Panc1 (cell line): ENCODE data around the gene ADPRH. TPM values are rescaled to one million over a fixed set of nuclear protein-coding genes. Genes with fewer than 3 reads are reported as not detected.

Source experiments
- ATAC-seq: fragments of 200-7000 bp; cut with Tn5 transposase; 2 replicates; pipeline ENCODE4 v1.9.1; 2020; ENCODE audit warnings: mild to moderate bottlenecking, moderate library complexity
- BruUV-seq: library from RNA; stranded (reverse); fragments of 400-500 nt; replicated peaks from 2 replicates; lab custom pipeline; 2021; lab: Mats Ljungman, UMichigan
- CTCF ChIA-PET: fragments of 300-600 bp; sonication (Branson Sonifier 250); formaldehyde crosslinking; loops from one replicate; lab custom pipeline; 2022; ENCODE audit warnings: antibody characterized with exemption; lab: Charles Lee
- POLR2A ChIA-PET: fragments of 300-600 bp; sonication (Branson Sonifier 250); formaldehyde crosslinking; loops from one replicate; lab custom pipeline; 2022; ENCODE audit warnings: antibody characterized with exemption; lab: Charles Lee
- DNase-seq: peaks from one replicate; pipeline ENCODE4 v3.0.0-alpha.2; 2010; ENCODE audit warnings: low read depth, low spot score
- H3K27ac ChIP-seq: 2 replicates; pipeline ENCODE4 v1.5.1; 2011; ENCODE audit warnings: mild to moderate bottlenecking, low read length, inconsistent platforms
- H3K27me3 ChIP-seq: fragments of 200-500 bp; sonication (Bioruptor generic); 2 replicates; pipeline ENCODE4 v1.6.0; 2014; ENCODE audit warnings: low read length, inconsistent platforms; ENCODE audit not compliant: control insufficient read depth, insufficient read depth
- H3K36me3 ChIP-seq: fragments of 200-500 bp; sonication (Bioruptor generic); 2 replicates; pipeline ENCODE4 v1.5.1; 2014; ENCODE audit warnings: inconsistent platforms, mild to moderate bottlenecking, low read length, moderate library complexity; ENCODE audit not compliant: control insufficient read depth, insufficient read depth
- H3K4me1 ChIP-seq: 2 replicates; pipeline ENCODE4 v1.5.1; 2011; ENCODE audit warnings: inconsistent platforms, mild to moderate bottlenecking, low read length, moderate library complexity; ENCODE audit not compliant: control insufficient read depth, insufficient read depth
- H3K4me3 ChIP-seq, 2 experiments: 2 replicates each; pipeline ENCODE4 v1.5.1; 2011 to 2012; ENCODE audit warnings: low read depth in 2 of 2, low read length in 2 of 2, mild to moderate bottlenecking in 2 of 2, inconsistent platforms in 1 of 2, moderate library complexity in 1 of 2
- H3K9me3 ChIP-seq: fragments of 200-500 bp; sonication (Bioruptor generic); 2 replicates; pipeline ENCODE4 v1.5.1; 2014; ENCODE audit warnings: low read depth, mild to moderate bottlenecking, inconsistent platforms, low read length, moderate library complexity; ENCODE audit not compliant: control insufficient read depth, insufficient read depth
- POLR2AphosphoS5 ChIP-seq: IDR thresholded peaks from 2 replicates; pipeline ENCODE4 v1.6.1; 2012; ENCODE audit warnings: mild to moderate bottlenecking, low read depth, low read length, moderate library complexity
- SIN3A ChIP-seq: IDR thresholded peaks from 2 replicates; pipeline ENCODE4 v1.6.1; 2012; ENCODE audit warnings: low read depth, mild to moderate bottlenecking, low read length, moderate library complexity, borderline replicate concordance; ENCODE audit not compliant: insufficient read depth
- TCF7L2 ChIP-seq: IDR thresholded peaks from 2 replicates; pipeline ENCODE4 v1.6.1; 2011; ENCODE audit warnings: mild to moderate bottlenecking, low read depth, low read length, inconsistent platforms
- in situ Hi-C: cut with HindIII; loops from 2 replicates; pipeline ENCODE4 v1.10.0; 2016; ENCODE audit warnings: low sequenced_read_pairs, low pct_unique_long_range_greater_than_20kb
- intact Hi-C: fragments of 100-400 bp; cut with micrococcal nuclease; formaldehyde crosslinking; loops from one replicate; pipeline ENCODE4 v1.10.0; 2022; ENCODE audit not compliant: unreplicated experiment
- total RNA-seq: library from RNA; stranded (reverse); gene quantifications from one replicate; pipeline ENCODE4 v1.2.1, GENCODE V29; 2021; ENCODE audit not compliant: unreplicated experiment
- TF ChIP-seq, protein P1 (sequence below): fragments of 450-650 bp; IDR thresholded peaks from 2 replicates; pipeline ENCODE4 v1.5.1; 2017; ENCODE audit warnings: mild to moderate bottlenecking
- TF ChIP-seq, protein P2 (sequence below), 2 experiments: IDR thresholded peaks; 2 replicates each; pipeline ENCODE4 v1.6.1; 2011 to 2012; ENCODE audit warnings: low read depth in 2 of 2, control low read depth in 1 of 2, low read length in 1 of 2, mild to moderate bottlenecking in 1 of 2, moderate library complexity in 1 of 2; ENCODE audit not compliant: insufficient read depth in 1 of 2

Gene ADPRH
- total RNA-seq, 1 experiment from 2014 or later: 7.8 TPM

- Histone ChIP-seq H3K4me1 (no peaks in the 10 kb centered on the region), H3K27ac (no peak overlapping the region), H3K4me3 (no peak overlapping the region), H3K27me3 (no peaks in the 10 kb centered on the region), H3K9me3 (no peaks in the 10 kb centered on the region), H3K36me3 (no peaks in the 10 kb centered on the region)
- TF ChIP-seq TCF7L2 (no peak), SIN3A (no peak), POLR2AphosphoS5 (no peak)
- TF ChIP-seq, protein P1, sequence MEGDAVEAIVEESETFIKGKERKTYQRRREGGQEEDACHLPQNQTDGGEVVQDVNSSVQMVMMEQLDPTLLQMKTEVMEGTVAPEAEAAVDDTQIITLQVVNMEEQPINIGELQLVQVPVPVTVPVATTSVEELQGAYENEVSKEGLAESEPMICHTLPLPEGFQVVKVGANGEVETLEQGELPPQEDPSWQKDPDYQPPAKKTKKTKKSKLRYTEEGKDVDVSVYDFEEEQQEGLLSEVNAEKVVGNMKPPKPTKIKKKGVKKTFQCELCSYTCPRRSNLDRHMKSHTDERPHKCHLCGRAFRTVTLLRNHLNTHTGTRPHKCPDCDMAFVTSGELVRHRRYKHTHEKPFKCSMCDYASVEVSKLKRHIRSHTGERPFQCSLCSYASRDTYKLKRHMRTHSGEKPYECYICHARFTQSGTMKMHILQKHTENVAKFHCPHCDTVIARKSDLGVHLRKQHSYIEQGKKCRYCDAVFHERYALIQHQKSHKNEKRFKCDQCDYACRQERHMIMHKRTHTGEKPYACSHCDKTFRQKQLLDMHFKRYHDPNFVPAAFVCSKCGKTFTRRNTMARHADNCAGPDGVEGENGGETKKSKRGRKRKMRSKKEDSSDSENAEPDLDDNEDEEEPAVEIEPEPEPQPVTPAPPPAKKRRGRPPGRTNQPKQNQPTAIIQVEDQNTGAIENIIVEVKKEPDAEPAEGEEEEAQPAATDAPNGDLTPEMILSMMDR: no peak
- TF ChIP-seq, protein P2, sequence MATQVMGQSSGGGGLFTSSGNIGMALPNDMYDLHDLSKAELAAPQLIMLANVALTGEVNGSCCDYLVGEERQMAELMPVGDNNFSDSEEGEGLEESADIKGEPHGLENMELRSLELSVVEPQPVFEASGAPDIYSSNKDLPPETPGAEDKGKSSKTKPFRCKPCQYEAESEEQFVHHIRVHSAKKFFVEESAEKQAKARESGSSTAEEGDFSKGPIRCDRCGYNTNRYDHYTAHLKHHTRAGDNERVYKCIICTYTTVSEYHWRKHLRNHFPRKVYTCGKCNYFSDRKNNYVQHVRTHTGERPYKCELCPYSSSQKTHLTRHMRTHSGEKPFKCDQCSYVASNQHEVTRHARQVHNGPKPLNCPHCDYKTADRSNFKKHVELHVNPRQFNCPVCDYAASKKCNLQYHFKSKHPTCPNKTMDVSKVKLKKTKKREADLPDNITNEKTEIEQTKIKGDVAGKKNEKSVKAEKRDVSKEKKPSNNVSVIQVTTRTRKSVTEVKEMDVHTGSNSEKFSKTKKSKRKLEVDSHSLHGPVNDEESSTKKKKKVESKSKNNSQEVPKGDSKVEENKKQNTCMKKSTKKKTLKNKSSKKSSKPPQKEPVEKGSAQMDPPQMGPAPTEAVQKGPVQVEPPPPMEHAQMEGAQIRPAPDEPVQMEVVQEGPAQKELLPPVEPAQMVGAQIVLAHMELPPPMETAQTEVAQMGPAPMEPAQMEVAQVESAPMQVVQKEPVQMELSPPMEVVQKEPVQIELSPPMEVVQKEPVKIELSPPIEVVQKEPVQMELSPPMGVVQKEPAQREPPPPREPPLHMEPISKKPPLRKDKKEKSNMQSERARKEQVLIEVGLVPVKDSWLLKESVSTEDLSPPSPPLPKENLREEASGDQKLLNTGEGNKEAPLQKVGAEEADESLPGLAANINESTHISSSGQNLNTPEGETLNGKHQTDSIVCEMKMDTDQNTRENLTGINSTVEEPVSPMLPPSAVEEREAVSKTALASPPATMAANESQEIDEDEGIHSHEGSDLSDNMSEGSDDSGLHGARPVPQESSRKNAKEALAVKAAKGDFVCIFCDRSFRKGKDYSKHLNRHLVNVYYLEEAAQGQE (IDR thresholded peaks at IDR 0.05; ENCODE audit: insufficient read depth in 1 of 2, low read depth in 2 of 2, low read length in 1 of 2): no peak
- intact Hi-C loops: no loop called here
- DNase-seq: no peak
- ChIA-PET CTCF (no interaction called here), POLR2A (no interaction called here)
- BruUV-seq: no TSS peak
- in situ Hi-C loops: no loop called here
- no peak for ATAC-seq
Measured at GRCh38 chr3:119548341-119548740, 31.0 kb upstream of the ADPRH start.

GRCh38 chr3:119550192-119550910 lies 28.9 kb upstream of the ADPRH start:
- TF ChIP-seq, protein P2 (IDR thresholded peaks at IDR 0.05; ENCODE audit: insufficient read depth in 1 of 2, low read depth in 2 of 2, low read length in 1 of 2): no peak
- H3K4me1 ChIP-seq: no peaks in the 10 kb centered on the region
- CTCF ChIA-PET: interaction anchor here (0.6 kb wide), 1 partner anchor 87 kb away, joined by 4 read pairs; no protein-coding TSS in a partner anchor
- BruUV-seq: no TSS peak
- H3K27me3 ChIP-seq: no peaks in the 10 kb centered on the region
- DNase-seq (no peak), ATAC-seq (no peak)
- no peak overlapping the region for H3K4me3 ChIP-seq
- no peaks in the 10 kb centered on the region for H3K36me3 ChIP-seq
- intact Hi-C loops (no loop called here), in situ Hi-C loops (no loop called here)
- no peaks in the 10 kb centered on the region for H3K9me3 ChIP-seq
- H3K27ac ChIP-seq: no peak overlapping the region
- POLR2A ChIA-PET: no interaction called here
